HepG2 (cell line): Measurements from ENCODE around the gene ABHD4. TPM values are rescaled to one million over a fixed set of nuclear protein-coding genes. Genes with fewer than 3 reads are reported as not detected.

Source experiments
- CBX1 ChIP-seq: IDR thresholded peaks from one replicate; pipeline ENCODE4 v1.6.1; 2016; ENCODE audit warnings: antibody characterized with exemption, low read depth
- MBD4 ChIP-seq: IDR thresholded peaks from 2 replicates; pipeline ENCODE4 v1.6.1; 2012; ENCODE audit warnings: low read length, inconsistent platforms, borderline replicate concordance
- MYC ChIP-seq: sonication (generic); formaldehyde crosslinking; IDR thresholded peaks from 2 replicates; pipeline ENCODE4 v1.9.0; 2021; ENCODE audit warnings: missing genetic modification reagents, borderline replicate concordance
- NBN ChIP-seq: fragments of 450-650 bp; conservative IDR thresholded peaks from 2 replicates; pipeline ENCODE4 v1.6.1; 2017
- RFXANK ChIP-seq: IDR thresholded peaks from 2 replicates; pipeline ENCODE4 v1.6.1; 2016
- THAP9 ChIP-seq: sonication (generic); formaldehyde crosslinking; IDR thresholded peaks from 2 replicates; pipeline ENCODE4; 2020; ENCODE audit warnings: missing genetic modification reagents, mild to moderate bottlenecking, borderline replicate concordance
- U2AF2 ChIP-seq: fragments of 200-400 bp; formaldehyde crosslinking; IDR thresholded peaks from 2 replicates; pipeline ENCODE4 v1.6.1; 2017; ENCODE audit warnings: low read depth, mild to moderate bottlenecking, low read length
- XRCC5 ChIP-seq: fragments of 200-400 bp; formaldehyde crosslinking; optimal IDR thresholded peaks from 2 replicates; pipeline ENCODE3; 2017; ENCODE audit warnings: mild to moderate bottlenecking, low read length
- ZBTB46 ChIP-seq: sonication (generic); formaldehyde crosslinking; IDR thresholded peaks from 2 replicates; pipeline ENCODE4 v1.4.0; 2020; ENCODE audit warnings: mild to moderate bottlenecking, missing genetic modification reagents, borderline replicate concordance
- ZNF101 ChIP-seq: sonication (generic); formaldehyde crosslinking; IDR thresholded peaks from 2 replicates; pipeline ENCODE4 v1.4.0; 2020; ENCODE audit warnings: mild to moderate bottlenecking, low read depth, missing genetic modification reagents, borderline replicate concordance
- ZNF234 ChIP-seq: sonication (generic); formaldehyde crosslinking; conservative IDR thresholded peaks from 2 replicates; pipeline ENCODE4 v1.5.1; 2020; ENCODE audit warnings: mild to moderate bottlenecking, missing genetic modification reagents
- ZNF547 ChIP-seq: sonication (generic); formaldehyde crosslinking; IDR thresholded peaks from 2 replicates; pipeline ENCODE4 v1.5.1; 2020; ENCODE audit warnings: mild to moderate bottlenecking, missing genetic modification reagents
- ZNF709 ChIP-seq: sonication (generic); formaldehyde crosslinking; IDR thresholded peaks from 2 replicates; pipeline ENCODE4 v1.5.0; 2020; ENCODE audit warnings: mild to moderate bottlenecking, missing genetic modification reagents
- ZNF788 ChIP-seq: sonication (generic); formaldehyde crosslinking; IDR thresholded peaks from 2 replicates; pipeline ENCODE4 v1.5.0; 2020; ENCODE audit warnings: mild to moderate bottlenecking, missing genetic modification reagents, borderline replicate concordance
- polyA plus RNA-seq, 8 experiments: library from polyadenylated mRNA; depleted of rRNA in 3 of 8; stranded (reverse) in 7 of 8; unstranded in 1 of 8; fragments of >200 nt; fragmentation: Illumina TruSeq in 4 of 8; extraction: Trizol in 4 of 8; gene quantifications; 2 replicates each; pipeline versions ENCODE4 v1.2.1 to v1.2.3, GENCODE V29; 2011 to 2016; ENCODE audit warnings: low read depth in 4 of 8, missing spikeins in 1 of 8, mixed read lengths in 1 of 8; ENCODE audit not compliant: insufficient read depth in 1 of 8
- total RNA-seq, 5 experiments: library from RNA; depleted of rRNA; stranded (reverse); fragments of >200 nt; fragmentation: Illumina TruSeq; extraction: Trizol; gene quantifications; 2 replicates each; pipeline ENCODE4 v1.2.3, GENCODE V29; 2016; ENCODE audit warnings: low read depth in 1 of 5
- TF ChIP-seq, protein P1 (sequence below): sonication (generic); formaldehyde crosslinking; IDR thresholded peaks from 2 replicates; pipeline ENCODE4 v1.5.0; 2020; ENCODE audit warnings: missing genetic modification reagents
- TF ChIP-seq, protein P2 (sequence below): sonication (generic); formaldehyde crosslinking; IDR thresholded peaks from 2 replicates; pipeline ENCODE4 v1.8.1; 2023; ENCODE audit warnings: mild to moderate bottlenecking, missing genetic modification reagents

Gene ABHD4
- total and polyA plus RNA-seq, 2 of the 13 experiments (the other 11 are each of a cell fraction or from before 2014, with no cell fraction given): 16.1 to 47.5 TPM

GRCh38 chr14:22561661-22562579, 36.2 kb upstream of the ABHD4 start (continued):
- no peak for TF ChIP-seq ZNF101 (CRISPR knock-in tag)
- TF ChIP-seq, protein P1, sequence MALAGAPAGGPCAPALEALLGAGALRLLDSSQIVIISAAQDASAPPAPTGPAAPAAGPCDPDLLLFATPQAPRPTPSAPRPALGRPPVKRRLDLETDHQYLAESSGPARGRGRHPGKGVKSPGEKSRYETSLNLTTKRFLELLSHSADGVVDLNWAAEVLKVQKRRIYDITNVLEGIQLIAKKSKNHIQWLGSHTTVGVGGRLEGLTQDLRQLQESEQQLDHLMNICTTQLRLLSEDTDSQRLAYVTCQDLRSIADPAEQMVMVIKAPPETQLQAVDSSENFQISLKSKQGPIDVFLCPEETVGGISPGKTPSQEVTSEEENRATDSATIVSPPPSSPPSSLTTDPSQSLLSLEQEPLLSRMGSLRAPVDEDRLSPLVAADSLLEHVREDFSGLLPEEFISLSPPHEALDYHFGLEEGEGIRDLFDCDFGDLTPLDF: no peak
- no peak for TF ChIP-seq XRCC5
- no peak for TF ChIP-seq NBN
- TF ChIP-seq U2AF2: no peak
- TF ChIP-seq MBD4: no peak
- TF ChIP-seq MYC (CRISPR knock-in tag): no peak
- no peak for TF ChIP-seq CBX1
- peak; percentile 57; the same call in 1 of the 2 replicates for TF ChIP-seq ZNF234 (CRISPR knock-in tag)
- TF ChIP-seq RFXANK (CRISPR knock-in tag): no peak
- TF ChIP-seq THAP9 (CRISPR knock-in tag): no peak
- 0 out of 2 replicates have a peak, but pooled peaks have one; percentile 38 for TF ChIP-seq ZNF709 (CRISPR knock-in tag)
- TF ChIP-seq ZNF788 (CRISPR knock-in tag): no peak
- TF ChIP-seq, protein P2, sequence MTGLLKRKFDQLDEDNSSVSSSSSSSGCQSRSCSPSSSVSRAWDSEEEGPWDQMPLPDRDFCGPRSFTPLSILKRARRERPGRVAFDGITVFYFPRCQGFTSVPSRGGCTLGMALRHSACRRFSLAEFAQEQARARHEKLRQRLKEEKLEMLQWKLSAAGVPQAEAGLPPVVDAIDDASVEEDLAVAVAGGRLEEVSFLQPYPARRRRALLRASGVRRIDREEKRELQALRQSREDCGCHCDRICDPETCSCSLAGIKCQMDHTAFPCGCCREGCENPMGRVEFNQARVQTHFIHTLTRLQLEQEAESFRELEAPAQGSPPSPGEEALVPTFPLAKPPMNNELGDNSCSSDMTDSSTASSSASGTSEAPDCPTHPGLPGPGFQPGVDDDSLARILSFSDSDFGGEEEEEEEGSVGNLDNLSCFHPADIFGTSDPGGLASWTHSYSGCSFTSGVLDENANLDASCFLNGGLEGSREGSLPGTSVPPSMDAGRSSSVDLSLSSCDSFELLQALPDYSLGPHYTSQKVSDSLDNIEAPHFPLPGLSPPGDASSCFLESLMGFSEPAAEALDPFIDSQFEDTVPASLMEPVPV (CRISPR knock-in tag): no peak
- TF ChIP-seq ZNF547 (CRISPR knock-in tag): no peak
- TF ChIP-seq ZBTB46: no peak
